DMS79 (cell line): ENCODE data around the gene SORCS3.

Experiments used
- DNase-seq: peaks from one replicate; lab custom pipeline; 2025; lab: John Stamatoyannopoulos, UW

Gene SORCS3

GRCh38 chr10:104778371-104778770, 137.3 kb downstream of the SORCS3 start:
- DNase-seq, result no peak

- no peak for DNase-seq
Measured at GRCh38 chr10:104779701-104780100, 138.6 kb downstream of the SORCS3 start.

- no peak for DNase-seq
Measured at GRCh38 chr10:104780165-104780564, 139.1 kb downstream of the SORCS3 start.

- no peak for DNase-seq
Measured at GRCh38 chr10:104780946-104781595, 140.0 kb downstream of the SORCS3 start.

- DNase-seq, result no peak
Measured at GRCh38 chr10:104784452-104784851, 143.4 kb downstream of the SORCS3 start.

GRCh38 chr10:104791471-104791870, 150.4 kb downstream of the SORCS3 start:
- DNase-seq, result no peak

- DNase-seq, result no peak
Measured at GRCh38 chr10:104795411-104795810, 154.3 kb downstream of the SORCS3 start.

GRCh38 chr10:104796823-104797222, 155.7 kb downstream of the SORCS3 start:
- peak; percentile 13 for DNase-seq

GRCh38 chr10:104802941-104803340, 161.9 kb downstream of the SORCS3 start:
- no peak for DNase-seq

- no peak for DNase-seq
Measured at GRCh38 chr10:104804880-104805279, 163.8 kb downstream of the SORCS3 start.

- no peak for DNase-seq
Measured at GRCh38 chr10:104806801-104807200, 165.7 kb downstream of the SORCS3 start.

- no peak for DNase-seq
Measured at GRCh38 chr10:104807581-104808310, 166.7 kb downstream of the SORCS3 start.

- DNase-seq, result peak; percentile 51
Measured at GRCh38 chr10:104809288-104810090, 168.4 kb downstream of the SORCS3 start.

- no peak for DNase-seq
Measured at GRCh38 chr10:104811166-104811565, 170.1 kb downstream of the SORCS3 start.

GRCh38 chr10:104816501-104816900, 175.4 kb downstream of the SORCS3 start:
- peak; percentile 33 for DNase-seq

GRCh38 chr10:104819731-104820130, 178.6 kb downstream of the SORCS3 start:
- DNase-seq, result no peak

GRCh38 chr10:104822088-104822487, 181.0 kb downstream of the SORCS3 start:
- no peak for DNase-seq

- no peak for DNase-seq
Measured at GRCh38 chr10:104824380-104825006, 183.4 kb downstream of the SORCS3 start.

GRCh38 chr10:104831272-104831671, 190.2 kb downstream of the SORCS3 start:
- DNase-seq, result no peak

GRCh38 chr10:104834580-104834979, 193.5 kb downstream of the SORCS3 start:
- DNase-seq, result no peak

GRCh38 chr10:104835422-104835821, 194.3 kb downstream of the SORCS3 start:
- DNase-seq, result no peak

- DNase-seq, result no peak
Measured at GRCh38 chr10:104842704-104843103, 201.6 kb downstream of the SORCS3 start.
